Measurements from ENCODE around the gene CDYL2. TPM values are rescaled to one million over a fixed set of nuclear protein-coding genes. Genes with fewer than 3 reads are reported as not detected.

CDYL2 gene
- total and polyA plus RNA-seq, 4 donors: 0.84 to 4.1 (median 2.3) TPM

DNA sequence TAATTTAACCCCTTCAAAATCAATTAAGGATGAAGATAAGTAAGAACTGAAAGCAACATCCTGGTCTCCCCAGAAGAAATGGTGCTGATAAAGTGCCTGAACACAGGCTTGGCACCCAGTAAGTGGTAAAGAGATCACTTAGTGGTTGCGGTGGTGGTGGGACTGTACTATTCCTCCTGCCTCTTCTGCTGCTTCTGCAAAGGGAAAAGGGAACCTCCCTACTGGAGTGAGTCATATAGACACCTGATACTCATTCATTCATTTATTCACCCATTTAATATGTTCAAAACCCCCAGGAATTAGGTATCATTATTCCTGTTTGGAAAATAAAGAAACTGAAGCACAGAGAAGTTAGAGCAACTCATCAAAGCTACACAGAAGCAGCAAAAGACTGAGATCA lies 60.6 kb downstream of the CDYL2 start:
- no peaks in the 10 kb centered on the region for H3K4me1 ChIP-seq (ENCODE audit: control insufficient read depth in 4 of 4, insufficient read depth in 4 of 4, low read length in 3 of 4)
- WGBS: 96% methylated on average over 1 of the region's 1 CpG
- H3K36me3 ChIP-seq (ENCODE audit: control insufficient read depth in 4 of 4, insufficient read depth in 3 of 4, low read depth in 1 of 4, low read length in 3 of 4): peaks cover 0 to 3% (median 0%) of the 10 kb centered on the region in 4 donors
- DNase-seq (ENCODE audit: low spot score): no peak
- no peak overlapping the region for H3K9ac ChIP-seq (ENCODE audit: low read depth in 1 of 2, low read length in 2 of 2)
- H3K27me3 ChIP-seq (ENCODE audit: control insufficient read depth in 4 of 4, insufficient read depth in 4 of 4, low read length in 3 of 4): no peaks in the 10 kb centered on the region
- no peak overlapping the region for H3K4me3 ChIP-seq (ENCODE audit: low read depth in 1 of 3, low read length in 3 of 3)
- no peak overlapping the region for H3K27ac ChIP-seq (ENCODE audit: low read depth in 1 of 2, low read length in 2 of 2)
- peaks cover 0 to 4% (median 3%) of the 10 kb centered on the region in 4 donors for H3K9me3 ChIP-seq (ENCODE audit: control insufficient read depth in 4 of 4, low read length in 3 of 4)
- TF ChIP-seq GABPA (IDR thresholded peaks at IDR 0.05 in 1 of 2, conservative IDR thresholded peaks at IDR 0.05 in 1 of 2) (no peak), HNF4A (conservative IDR thresholded peaks at IDR 0.05) (no peak), TAF1 (conservative IDR thresholded peaks at IDR 0.05) (no peak), FOXA2 (IDR thresholded peaks at IDR 0.05) (no peak), RAD21 (IDR thresholded peaks at IDR 0.05) (no peak), JUND (IDR thresholded peaks at IDR 0.05) (no peak), FOXA1 (IDR thresholded peaks at IDR 0.05) (no peak), RXRA (IDR thresholded peaks at IDR 0.05) (no peak), EGR1 (IDR thresholded peaks at IDR 0.05; ENCODE audit: low read depth in 2 of 2) (no peak), NR2F2 (IDR thresholded peaks at IDR 0.05) (no peak), YY1 (IDR thresholded peaks at IDR 0.05) (no peak), HNF4G (IDR thresholded peaks at IDR 0.05) (no peak), SP1 (IDR thresholded peaks at IDR 0.05) (no peak)
- TF ChIP-seq, protein P1, sequence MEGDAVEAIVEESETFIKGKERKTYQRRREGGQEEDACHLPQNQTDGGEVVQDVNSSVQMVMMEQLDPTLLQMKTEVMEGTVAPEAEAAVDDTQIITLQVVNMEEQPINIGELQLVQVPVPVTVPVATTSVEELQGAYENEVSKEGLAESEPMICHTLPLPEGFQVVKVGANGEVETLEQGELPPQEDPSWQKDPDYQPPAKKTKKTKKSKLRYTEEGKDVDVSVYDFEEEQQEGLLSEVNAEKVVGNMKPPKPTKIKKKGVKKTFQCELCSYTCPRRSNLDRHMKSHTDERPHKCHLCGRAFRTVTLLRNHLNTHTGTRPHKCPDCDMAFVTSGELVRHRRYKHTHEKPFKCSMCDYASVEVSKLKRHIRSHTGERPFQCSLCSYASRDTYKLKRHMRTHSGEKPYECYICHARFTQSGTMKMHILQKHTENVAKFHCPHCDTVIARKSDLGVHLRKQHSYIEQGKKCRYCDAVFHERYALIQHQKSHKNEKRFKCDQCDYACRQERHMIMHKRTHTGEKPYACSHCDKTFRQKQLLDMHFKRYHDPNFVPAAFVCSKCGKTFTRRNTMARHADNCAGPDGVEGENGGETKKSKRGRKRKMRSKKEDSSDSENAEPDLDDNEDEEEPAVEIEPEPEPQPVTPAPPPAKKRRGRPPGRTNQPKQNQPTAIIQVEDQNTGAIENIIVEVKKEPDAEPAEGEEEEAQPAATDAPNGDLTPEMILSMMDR (IDR thresholded peaks at IDR 0.05; ENCODE audit: low read depth, low read length, missing input control): no peak
- TF ChIP-seq, protein P2, sequence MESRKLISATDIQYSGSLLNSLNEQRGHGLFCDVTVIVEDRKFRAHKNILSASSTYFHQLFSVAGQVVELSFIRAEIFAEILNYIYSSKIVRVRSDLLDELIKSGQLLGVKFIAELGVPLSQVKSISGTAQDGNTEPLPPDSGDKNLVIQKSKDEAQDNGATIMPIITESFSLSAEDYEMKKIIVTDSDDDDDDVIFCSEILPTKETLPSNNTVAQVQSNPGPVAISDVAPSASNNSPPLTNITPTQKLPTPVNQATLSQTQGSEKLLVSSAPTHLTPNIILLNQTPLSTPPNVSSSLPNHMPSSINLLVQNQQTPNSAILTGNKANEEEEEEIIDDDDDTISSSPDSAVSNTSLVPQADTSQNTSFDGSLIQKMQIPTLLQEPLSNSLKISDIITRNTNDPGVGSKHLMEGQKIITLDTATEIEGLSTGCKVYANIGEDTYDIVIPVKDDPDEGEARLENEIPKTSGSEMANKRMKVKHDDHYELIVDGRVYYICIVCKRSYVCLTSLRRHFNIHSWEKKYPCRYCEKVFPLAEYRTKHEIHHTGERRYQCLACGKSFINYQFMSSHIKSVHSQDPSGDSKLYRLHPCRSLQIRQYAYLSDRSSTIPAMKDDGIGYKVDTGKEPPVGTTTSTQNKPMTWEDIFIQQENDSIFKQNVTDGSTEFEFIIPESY (IDR thresholded peaks at IDR 0.05): no peak
- TF ChIP-seq, protein P3, sequence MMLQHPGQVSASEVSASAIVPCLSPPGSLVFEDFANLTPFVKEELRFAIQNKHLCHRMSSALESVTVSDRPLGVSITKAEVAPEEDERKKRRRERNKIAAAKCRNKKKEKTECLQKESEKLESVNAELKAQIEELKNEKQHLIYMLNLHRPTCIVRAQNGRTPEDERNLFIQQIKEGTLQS (IDR thresholded peaks at IDR 0.05): no peak
- TF ChIP-seq, protein P4, sequence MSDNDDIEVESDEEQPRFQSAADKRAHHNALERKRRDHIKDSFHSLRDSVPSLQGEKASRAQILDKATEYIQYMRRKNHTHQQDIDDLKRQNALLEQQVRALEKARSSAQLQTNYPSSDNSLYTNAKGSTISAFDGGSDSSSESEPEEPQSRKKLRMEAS (IDR thresholded peaks at IDR 0.05): no peak
- TF ChIP-seq, protein P5, sequence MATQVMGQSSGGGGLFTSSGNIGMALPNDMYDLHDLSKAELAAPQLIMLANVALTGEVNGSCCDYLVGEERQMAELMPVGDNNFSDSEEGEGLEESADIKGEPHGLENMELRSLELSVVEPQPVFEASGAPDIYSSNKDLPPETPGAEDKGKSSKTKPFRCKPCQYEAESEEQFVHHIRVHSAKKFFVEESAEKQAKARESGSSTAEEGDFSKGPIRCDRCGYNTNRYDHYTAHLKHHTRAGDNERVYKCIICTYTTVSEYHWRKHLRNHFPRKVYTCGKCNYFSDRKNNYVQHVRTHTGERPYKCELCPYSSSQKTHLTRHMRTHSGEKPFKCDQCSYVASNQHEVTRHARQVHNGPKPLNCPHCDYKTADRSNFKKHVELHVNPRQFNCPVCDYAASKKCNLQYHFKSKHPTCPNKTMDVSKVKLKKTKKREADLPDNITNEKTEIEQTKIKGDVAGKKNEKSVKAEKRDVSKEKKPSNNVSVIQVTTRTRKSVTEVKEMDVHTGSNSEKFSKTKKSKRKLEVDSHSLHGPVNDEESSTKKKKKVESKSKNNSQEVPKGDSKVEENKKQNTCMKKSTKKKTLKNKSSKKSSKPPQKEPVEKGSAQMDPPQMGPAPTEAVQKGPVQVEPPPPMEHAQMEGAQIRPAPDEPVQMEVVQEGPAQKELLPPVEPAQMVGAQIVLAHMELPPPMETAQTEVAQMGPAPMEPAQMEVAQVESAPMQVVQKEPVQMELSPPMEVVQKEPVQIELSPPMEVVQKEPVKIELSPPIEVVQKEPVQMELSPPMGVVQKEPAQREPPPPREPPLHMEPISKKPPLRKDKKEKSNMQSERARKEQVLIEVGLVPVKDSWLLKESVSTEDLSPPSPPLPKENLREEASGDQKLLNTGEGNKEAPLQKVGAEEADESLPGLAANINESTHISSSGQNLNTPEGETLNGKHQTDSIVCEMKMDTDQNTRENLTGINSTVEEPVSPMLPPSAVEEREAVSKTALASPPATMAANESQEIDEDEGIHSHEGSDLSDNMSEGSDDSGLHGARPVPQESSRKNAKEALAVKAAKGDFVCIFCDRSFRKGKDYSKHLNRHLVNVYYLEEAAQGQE (IDR thresholded peaks at IDR 0.05): no peak

Data from liver (tissue), 9 donors.